Measurements from ENCODE around the gene PACS2. TPM values are rescaled to one million over a fixed set of nuclear protein-coding genes. Genes with fewer than 3 reads are reported as not detected.

Gene PACS2
- total and polyA plus RNA-seq, 4 donors: 37.9 to 87.2 (median 71.0) TPM

- Histone ChIP-seq H3K36me3 (ENCODE audit: control insufficient read depth in 4 of 4, insufficient read depth in 4 of 4, low read length in 4 of 4) (peaks cover 0 to 29% (median 2%) of the 10 kb centered on the region in 4 donors), H3K4me3 (no peak overlapping the region), H3K27me3 (ENCODE audit: control insufficient read depth in 3 of 3, insufficient read depth in 3 of 3, low read length in 2 of 3) (no peaks in the 10 kb centered on the region), H3K9me3 (ENCODE audit: control insufficient read depth in 4 of 4, insufficient read depth in 3 of 4, low read length in 3 of 4) (no peaks in the 10 kb centered on the region), H3K27ac (ENCODE audit: low read depth in 1 of 2, low read length in 1 of 2) (no peak overlapping the region), H3K9ac (ENCODE audit: insufficient read depth in 1 of 2, low read length in 2 of 2) (no peak overlapping the region), H3K4me1 (ENCODE audit: control insufficient read depth in 5 of 5, insufficient read depth in 5 of 5, low read length in 5 of 5) (no peaks in the 10 kb centered on the region)
- no peak for TF ChIP-seq CTCF (IDR thresholded peaks at IDR 0.05; ENCODE audit: control extremely low read depth, extremely low read depth)
- ATAC-seq (ENCODE audit: insufficient read depth, low FRiP score) (no peak), DNase-seq (no peak)
- 94 to 95% methylated on average over 16 to 18 of the region's 18 CpGs for WGBS, 2 donors
Measured at GRCh38 chr14:105437723-105438500, 123.4 kb downstream of the PACS2 start.

GRCh38 chr14:105439179-105439578, 124.6 kb downstream of the PACS2 start:
- Histone ChIP-seq H3K27ac (ENCODE audit: low read depth in 1 of 2, low read length in 1 of 2) (no peak overlapping the region), H3K4me3 (no peak overlapping the region), H3K27me3 (ENCODE audit: control insufficient read depth in 3 of 3, insufficient read depth in 3 of 3, low read length in 2 of 3) (no peaks in the 10 kb centered on the region), H3K36me3 (ENCODE audit: control insufficient read depth in 4 of 4, insufficient read depth in 4 of 4, low read length in 4 of 4) (peaks cover 0 to 31% (median 5%) of the 10 kb centered on the region in 4 donors), H3K9ac (ENCODE audit: insufficient read depth in 1 of 2, low read length in 2 of 2) (no peak overlapping the region), H3K9me3 (ENCODE audit: control insufficient read depth in 4 of 4, insufficient read depth in 3 of 4, low read length in 3 of 4) (no peaks in the 10 kb centered on the region), H3K4me1 (ENCODE audit: control insufficient read depth in 5 of 5, insufficient read depth in 5 of 5, low read length in 5 of 5) (no peaks in the 10 kb centered on the region)
- WGBS, 2 donors: 93 to 97% methylated on average over 11 of the region's 11 CpGs
- no peak for DNase-seq
- ATAC-seq (ENCODE audit: insufficient read depth, low FRiP score): no peak
- TF ChIP-seq CTCF (IDR thresholded peaks at IDR 0.05; ENCODE audit: control extremely low read depth, extremely low read depth): no peak

- WGBS, 2 donors: 88 to 92% methylated on average over 32 to 33 of the region's 33 CpGs
- Histone ChIP-seq H3K27ac (ENCODE audit: low read depth in 1 of 2, low read length in 1 of 2) (no peak overlapping the region), H3K4me3 (no peak overlapping the region), H3K9ac (ENCODE audit: insufficient read depth in 1 of 2, low read length in 2 of 2) (no peak overlapping the region), H3K36me3 (ENCODE audit: control insufficient read depth in 4 of 4, insufficient read depth in 4 of 4, low read length in 4 of 4) (peaks cover 0 to 31% (median 5%) of the 10 kb centered on the region in 4 donors), H3K9me3 (ENCODE audit: control insufficient read depth in 4 of 4, insufficient read depth in 3 of 4, low read length in 3 of 4) (no peaks in the 10 kb centered on the region), H3K4me1 (ENCODE audit: control insufficient read depth in 5 of 5, insufficient read depth in 5 of 5, low read length in 5 of 5) (no peaks in the 10 kb centered on the region), H3K27me3 (ENCODE audit: control insufficient read depth in 3 of 3, insufficient read depth in 3 of 3, low read length in 2 of 3) (no peaks in the 10 kb centered on the region)
- DNase-seq (no peak), ATAC-seq (ENCODE audit: insufficient read depth, low FRiP score) (no peak)
- no peak for TF ChIP-seq CTCF (IDR thresholded peaks at IDR 0.05; ENCODE audit: control extremely low read depth, extremely low read depth)
Measured at GRCh38 chr14:105439710-105440553, 125.4 kb downstream of the PACS2 start.
